Neural crest cell (in vitro differentiated cells): Measurements from ENCODE around the gene FMOD. TPM values are rescaled to one million over a fixed set of nuclear protein-coding genes. Genes with fewer than 3 reads are reported as not detected.

ENCODE experiments used
- DNase-seq: peaks from one replicate; pipeline ENCODE4 v3.0.0; 2021; ENCODE audit warnings: low read depth, mixed read lengths, low spot score
- H3K27ac Mint-ChIP-seq: one replicate; pipeline ENCODE4 v1.8.0; 2021; ENCODE audit warnings: mild to moderate bottlenecking, mixed read lengths; ENCODE audit not compliant: unreplicated experiment
- H3K27me3 Mint-ChIP-seq: 2 replicates; pipeline ENCODE4 v1.8.0; 2021; ENCODE audit warnings: low read depth, mild to moderate bottlenecking, mixed read lengths
- H3K36me3 Mint-ChIP-seq: 2 replicates; pipeline ENCODE4 v1.8.0; 2021; ENCODE audit warnings: low read depth, mild to moderate bottlenecking, mixed read lengths
- H3K4me1 Mint-ChIP-seq: 2 replicates; pipeline ENCODE4 v1.8.0; 2021; ENCODE audit warnings: mixed read lengths
- H3K4me3 Mint-ChIP-seq: one replicate; pipeline ENCODE4 v1.8.0; 2021; ENCODE audit warnings: mild to moderate bottlenecking, mixed read lengths
- H3K9me3 Mint-ChIP-seq: 2 replicates; pipeline ENCODE4 v1.8.0; 2021; ENCODE audit warnings: mixed read lengths
- total RNA-seq: library from RNA; stranded (reverse); gene quantifications from 2 replicates; pipeline ENCODE4 v1.2.1, GENCODE V29; 2021
- TF ChIP-seq, protein P1 (sequence below): fragments of 200-600 bp; sonication (generic); conservative IDR thresholded peaks from 2 replicates; pipeline ENCODE4 v1.5.0; 2021; ENCODE audit warnings: antibody characterized with exemption, mild to moderate bottlenecking

The FMOD gene
- total RNA-seq, 1 donor from 2014 or later, result 0.35 TPM

DNA sequence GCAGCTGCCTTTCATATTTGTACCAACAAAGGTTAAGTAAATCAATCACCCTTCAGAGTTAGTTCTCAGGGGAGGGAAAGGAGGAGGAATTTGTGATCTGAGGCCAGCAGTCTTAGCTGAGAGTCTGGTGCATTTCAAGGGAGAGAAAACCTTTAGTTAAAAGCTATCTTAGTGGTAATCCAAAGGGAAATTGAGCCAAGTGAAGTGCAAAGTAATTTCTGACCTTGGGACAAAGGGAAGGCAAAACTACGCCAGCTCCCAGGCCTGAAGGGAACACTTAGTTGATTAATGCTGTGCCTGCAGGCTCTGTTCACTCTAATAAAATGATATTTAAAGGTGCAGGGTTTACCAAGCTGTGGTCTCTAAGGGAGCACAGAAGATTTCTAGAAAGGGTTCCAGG lies 23.1 kb upstream of the FMOD start:
- Mint-ChIP-seq H3K4me1 (peaks cover 8% of the 10 kb centered on the region), H3K36me3 (no peaks in the 10 kb centered on the region), H3K9me3 (peaks cover 4% of the 10 kb centered on the region), H3K4me3 (no peak overlapping the region), H3K27me3 (no peaks in the 10 kb centered on the region), H3K27ac (peak overlapping the region; percentile 67)
- DNase-seq, result no peak
- TF ChIP-seq, protein P1, sequence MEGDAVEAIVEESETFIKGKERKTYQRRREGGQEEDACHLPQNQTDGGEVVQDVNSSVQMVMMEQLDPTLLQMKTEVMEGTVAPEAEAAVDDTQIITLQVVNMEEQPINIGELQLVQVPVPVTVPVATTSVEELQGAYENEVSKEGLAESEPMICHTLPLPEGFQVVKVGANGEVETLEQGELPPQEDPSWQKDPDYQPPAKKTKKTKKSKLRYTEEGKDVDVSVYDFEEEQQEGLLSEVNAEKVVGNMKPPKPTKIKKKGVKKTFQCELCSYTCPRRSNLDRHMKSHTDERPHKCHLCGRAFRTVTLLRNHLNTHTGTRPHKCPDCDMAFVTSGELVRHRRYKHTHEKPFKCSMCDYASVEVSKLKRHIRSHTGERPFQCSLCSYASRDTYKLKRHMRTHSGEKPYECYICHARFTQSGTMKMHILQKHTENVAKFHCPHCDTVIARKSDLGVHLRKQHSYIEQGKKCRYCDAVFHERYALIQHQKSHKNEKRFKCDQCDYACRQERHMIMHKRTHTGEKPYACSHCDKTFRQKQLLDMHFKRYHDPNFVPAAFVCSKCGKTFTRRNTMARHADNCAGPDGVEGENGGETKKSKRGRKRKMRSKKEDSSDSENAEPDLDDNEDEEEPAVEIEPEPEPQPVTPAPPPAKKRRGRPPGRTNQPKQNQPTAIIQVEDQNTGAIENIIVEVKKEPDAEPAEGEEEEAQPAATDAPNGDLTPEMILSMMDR, result no peak

DNA sequence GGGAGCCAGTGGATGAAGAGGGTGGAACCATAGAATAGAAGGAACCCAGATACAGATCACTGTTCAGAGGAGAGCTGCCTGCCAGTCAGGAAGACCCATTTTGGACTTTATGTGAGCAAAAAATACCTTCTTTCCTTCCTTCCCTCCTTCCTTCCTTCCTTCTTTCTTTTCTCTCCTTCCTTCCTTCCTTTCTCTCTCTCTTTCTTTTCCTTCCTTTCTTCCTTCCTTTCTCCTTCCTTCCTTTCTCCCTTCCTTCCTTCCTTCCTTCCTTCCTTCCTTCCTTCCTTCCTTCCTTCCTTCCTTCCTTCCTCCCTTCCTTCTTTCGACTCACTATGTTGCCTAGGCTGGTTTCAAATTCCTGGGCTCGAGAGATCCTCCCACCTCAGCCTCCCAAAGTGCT lies 22.1 kb upstream of the FMOD start:
- H3K27me3 Mint-ChIP-seq, result no peaks in the 10 kb centered on the region

DNA sequence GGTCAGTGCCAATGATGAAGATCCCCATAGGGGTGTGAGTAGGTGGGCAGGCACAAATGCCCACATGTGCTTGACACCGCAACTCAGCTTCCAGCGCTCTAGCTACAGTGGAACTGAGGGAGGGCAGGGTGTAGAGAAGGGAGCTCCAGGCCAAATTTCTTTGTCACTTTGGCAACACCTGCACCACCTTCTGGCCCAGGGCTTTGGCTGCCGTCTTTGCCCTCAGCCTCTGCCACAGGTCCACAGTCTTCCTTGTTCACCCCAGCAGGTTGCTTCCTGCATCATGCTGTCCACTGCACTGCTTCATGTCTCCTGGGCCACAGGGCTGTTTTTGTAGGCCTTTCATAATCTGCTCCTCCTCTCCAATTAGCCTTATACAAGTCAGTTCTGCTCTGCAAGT lies 20.4 kb upstream of the FMOD start:
- no peak overlapping the region for H3K4me3 Mint-ChIP-seq
- no peaks in the 10 kb centered on the region for H3K27me3 Mint-ChIP-seq
- no peaks in the 10 kb centered on the region for H3K9me3 Mint-ChIP-seq
- TF ChIP-seq, protein P1, result no peak
- H3K27ac Mint-ChIP-seq, result no peak overlapping the region
- no peaks in the 10 kb centered on the region for H3K36me3 Mint-ChIP-seq
- H3K4me1 Mint-ChIP-seq, result peaks cover 8% of the 10 kb centered on the region
- DNase-seq, result no peak

More for the DNA sequence above, 22.1 kb upstream of the FMOD start:
- H3K9me3 Mint-ChIP-seq, result peaks cover 4% of the 10 kb centered on the region
- TF ChIP-seq, protein P1, result no peak
- no peak overlapping the region for H3K27ac Mint-ChIP-seq
- H3K4me3 Mint-ChIP-seq, result no peak overlapping the region
- peaks cover 8% of the 10 kb centered on the region for H3K4me1 Mint-ChIP-seq
- no peaks in the 10 kb centered on the region for H3K36me3 Mint-ChIP-seq
- no peak for DNase-seq

DNA sequence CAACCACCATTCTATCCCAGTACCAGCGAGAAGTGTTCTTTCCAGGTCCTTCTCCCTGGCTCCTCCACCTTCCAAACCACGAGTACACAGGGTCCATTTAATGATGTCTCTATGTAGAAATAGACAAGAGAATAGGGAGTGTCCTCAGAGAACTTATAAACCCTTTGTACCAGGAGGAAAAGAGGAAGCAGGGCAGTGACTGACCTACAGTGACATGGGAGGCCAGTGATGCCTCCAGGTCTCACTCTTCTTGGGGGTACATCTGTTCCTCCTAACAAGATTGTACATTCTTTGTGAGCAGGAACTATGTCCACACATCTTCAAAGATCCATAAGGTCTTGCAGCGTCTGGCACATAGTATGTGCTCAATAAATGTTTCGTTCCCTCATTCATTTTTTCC lies 18.7 kb upstream of the FMOD start:
- TF ChIP-seq, protein P1, result no peak
- H3K36me3 Mint-ChIP-seq, result no peaks in the 10 kb centered on the region
- peaks cover 13% of the 10 kb centered on the region for H3K4me1 Mint-ChIP-seq
- H3K27me3 Mint-ChIP-seq, result no peaks in the 10 kb centered on the region
- H3K9me3 Mint-ChIP-seq, result no peaks in the 10 kb centered on the region
- H3K27ac Mint-ChIP-seq, result no peak overlapping the region
- DNase-seq, result no peak
- no peak overlapping the region for H3K4me3 Mint-ChIP-seq

DNA sequence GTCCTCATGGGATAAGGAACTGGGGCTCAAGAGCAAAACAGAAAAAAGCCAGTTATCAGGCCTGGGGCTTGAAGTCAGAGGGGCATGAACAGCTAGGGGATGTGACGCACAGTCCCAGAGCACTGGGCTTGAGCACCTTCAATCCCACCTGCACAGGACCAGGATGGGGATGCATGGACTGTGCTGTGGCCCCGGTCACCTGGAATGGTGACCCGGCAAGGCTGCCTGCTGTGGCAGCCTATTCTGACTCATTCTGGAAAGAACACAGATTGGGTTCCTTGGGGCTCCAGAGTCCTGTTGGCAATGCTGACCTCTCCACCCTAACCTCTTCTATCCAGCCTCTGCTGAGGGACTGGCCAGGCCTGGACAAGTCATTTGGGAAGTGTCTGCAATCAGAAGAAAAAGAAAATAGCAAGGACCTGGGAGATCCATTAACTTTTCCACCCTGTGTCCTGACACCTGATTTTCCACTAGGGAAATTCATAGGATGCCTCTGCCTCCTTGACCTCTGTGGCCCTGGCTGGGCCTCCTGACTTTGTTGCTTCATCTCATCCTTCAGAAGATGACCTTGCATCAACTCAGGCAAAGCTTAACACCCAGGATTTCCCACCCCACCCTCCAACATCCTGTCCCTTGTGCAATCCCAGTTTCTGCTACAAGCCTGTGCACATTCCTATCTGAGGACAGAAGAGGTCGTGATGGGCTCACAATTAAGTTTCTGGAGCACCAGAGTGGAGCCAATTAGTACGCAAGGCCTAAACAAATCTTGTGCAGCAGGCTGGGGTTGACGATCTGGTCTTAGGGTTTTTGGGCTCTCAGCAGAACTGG lies 17.9 kb upstream of the FMOD start:
- TF ChIP-seq, protein P1, result no peak
- H3K36me3 Mint-ChIP-seq, result no peaks in the 10 kb centered on the region
- H3K9me3 Mint-ChIP-seq, result no peaks in the 10 kb centered on the region
- peaks cover 15% of the 10 kb centered on the region for H3K4me1 Mint-ChIP-seq
- no peak for DNase-seq
- no peak overlapping the region for H3K4me3 Mint-ChIP-seq
- H3K27ac Mint-ChIP-seq, result no peak overlapping the region
- H3K27me3 Mint-ChIP-seq, result no peaks in the 10 kb centered on the region
